K562 treated with DMSO at 1 percent for 24 hours (cell line): ENCODE results near the gene HCN3. TPM values are rescaled to one million over a fixed set of nuclear protein-coding genes. Genes with fewer than 3 reads are reported as not detected.

Experiments used
- total RNA-seq: library from RNA; unstranded; fragments of 300-600 nt; gene quantifications from 2 replicates; pipeline ENCODE4 v1.2.3, GENCODE V29; 2022; ENCODE audit warnings: low read depth; ENCODE audit not compliant: insufficient read depth

HCN3 gene
- 5.9 and 6.2 TPM in 2 replicates for total RNA-seq

DNA sequence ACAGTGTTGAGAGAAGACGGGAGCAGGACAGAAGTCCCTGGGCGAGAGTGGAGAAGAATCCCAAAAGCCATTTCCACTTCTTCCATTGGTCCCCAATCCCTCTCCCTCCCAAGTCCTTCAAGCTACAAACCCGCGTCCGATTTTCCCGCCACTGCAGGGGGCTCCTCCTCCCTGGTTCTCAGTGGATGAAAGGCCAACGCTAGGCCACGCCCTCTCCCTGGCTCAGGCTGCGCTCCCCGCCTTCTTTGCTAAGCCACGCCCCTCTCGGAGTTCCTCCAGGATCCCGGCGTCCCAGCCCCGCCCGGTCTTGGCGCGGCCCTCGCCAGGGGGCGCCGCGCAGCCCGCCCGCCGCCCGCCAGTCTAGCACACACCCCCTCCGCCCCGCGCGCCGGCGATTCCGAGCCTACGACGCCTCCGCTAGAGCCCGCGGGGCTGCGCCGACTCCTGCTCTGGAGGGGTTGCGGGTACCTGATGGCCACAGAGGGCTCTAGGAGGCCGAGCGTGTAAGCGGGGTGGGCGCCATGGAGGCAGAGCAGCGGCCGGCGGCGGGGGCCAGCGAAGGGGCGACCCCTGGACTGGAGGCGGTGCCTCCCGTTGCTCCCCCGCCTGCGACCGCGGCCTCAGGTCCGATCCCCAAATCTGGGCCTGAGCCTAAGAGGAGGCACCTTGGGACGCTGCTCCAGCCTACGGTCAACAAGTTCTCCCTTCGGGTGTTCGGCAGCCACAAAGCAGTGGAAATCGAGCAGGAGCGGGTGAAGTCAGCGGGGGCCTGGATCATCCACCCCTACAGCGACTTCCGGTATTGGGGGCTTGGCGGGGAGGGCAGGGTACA lies at the start of gene HCN3:
Gene HCN3, plus strand, starts transcription at position 394 of the 832 bp plus-strand sequence. Its CDS starts 128 bp downstream, at position 522.

DNA sequence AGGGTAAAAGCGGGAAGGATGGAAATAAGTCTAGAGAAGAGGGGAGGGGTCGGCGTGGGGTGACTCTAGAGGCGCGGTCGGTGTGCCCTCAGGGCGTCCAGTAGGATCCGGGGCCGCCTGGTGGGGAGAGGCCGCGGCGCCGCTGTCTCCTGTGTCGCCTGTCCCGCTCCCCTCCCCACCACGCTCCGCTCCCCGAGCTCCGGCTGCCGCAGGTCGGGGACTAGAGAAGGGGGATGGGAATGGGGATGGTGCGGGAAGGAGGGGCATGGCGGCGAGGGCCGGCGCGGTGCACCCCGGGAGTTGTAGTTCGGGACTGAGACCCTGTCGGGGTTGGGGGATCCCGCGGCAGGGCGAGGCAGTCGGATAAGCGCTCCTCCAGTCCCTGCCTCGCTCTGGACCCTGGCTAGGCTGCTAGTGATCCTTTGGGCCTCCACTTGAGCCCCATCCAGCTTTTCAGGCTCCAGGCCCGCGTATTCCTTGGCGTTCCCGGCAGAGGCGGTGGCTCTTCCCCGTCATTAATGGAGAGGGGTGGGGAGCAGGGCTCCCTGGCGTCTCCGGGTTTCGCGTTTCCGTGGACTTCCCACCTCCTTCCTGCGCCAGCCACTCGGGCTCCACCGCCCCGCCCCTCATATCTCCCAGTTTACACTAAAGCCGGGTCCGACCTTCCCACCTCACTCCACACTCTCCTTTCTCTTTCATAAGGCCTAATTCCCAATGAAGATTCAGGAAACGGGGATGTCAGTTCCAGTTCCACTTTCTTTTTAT lies 21.8 kb upstream of the HCN3 start, which contains the start of gene ENTREP3:
Gene ENTREP3, minus strand, starts transcription at position 241 of the 765 bp plus-strand sequence. CDS start 606 bp downstream, outside the sequence.

DNA sequence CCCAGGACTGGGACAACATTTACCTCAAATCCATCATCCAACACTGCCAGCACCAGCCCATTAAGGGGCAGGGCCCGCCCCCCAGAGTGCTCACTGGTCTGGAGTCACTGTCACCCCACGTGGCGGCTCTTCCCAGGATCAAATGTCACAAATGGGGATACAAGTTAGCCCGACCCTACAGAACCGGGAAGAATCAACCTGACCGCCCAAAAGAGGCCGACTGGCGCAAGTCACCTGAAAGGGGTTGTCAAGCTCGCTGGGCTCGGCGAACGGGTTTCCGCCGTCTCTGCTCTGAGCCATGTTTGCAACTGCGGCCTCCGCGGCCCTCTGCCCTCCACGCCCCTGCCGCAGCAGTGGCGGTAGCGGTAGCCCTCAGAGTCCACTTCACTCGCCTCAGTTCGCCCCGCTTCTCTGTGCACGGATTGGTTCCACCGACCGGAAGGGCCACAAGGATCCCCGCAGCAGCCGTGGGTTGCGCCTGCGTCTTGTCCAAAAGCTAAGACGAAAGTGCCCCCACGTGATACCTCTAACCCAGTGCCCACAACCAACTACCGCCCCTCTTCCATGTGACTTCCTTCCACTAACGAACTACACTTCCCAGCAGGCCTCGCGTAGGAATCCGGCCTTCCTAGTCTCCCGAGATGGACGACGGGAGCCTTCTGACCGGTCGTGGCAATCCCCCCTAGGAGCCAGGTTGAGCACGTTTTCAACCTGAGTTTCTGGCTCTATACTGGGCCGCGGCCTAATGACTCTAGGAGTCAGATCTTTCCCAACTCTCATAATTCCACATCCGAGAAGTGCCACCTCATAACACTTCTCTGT lies 15.2 kb upstream of the HCN3 start, which contains the start of gene SCAMP3:
Gene SCAMP3, minus strand, starts transcription at position 509 of the 822 bp plus-strand sequence. Its CDS starts 209 bp downstream, at position 300.

DNA sequence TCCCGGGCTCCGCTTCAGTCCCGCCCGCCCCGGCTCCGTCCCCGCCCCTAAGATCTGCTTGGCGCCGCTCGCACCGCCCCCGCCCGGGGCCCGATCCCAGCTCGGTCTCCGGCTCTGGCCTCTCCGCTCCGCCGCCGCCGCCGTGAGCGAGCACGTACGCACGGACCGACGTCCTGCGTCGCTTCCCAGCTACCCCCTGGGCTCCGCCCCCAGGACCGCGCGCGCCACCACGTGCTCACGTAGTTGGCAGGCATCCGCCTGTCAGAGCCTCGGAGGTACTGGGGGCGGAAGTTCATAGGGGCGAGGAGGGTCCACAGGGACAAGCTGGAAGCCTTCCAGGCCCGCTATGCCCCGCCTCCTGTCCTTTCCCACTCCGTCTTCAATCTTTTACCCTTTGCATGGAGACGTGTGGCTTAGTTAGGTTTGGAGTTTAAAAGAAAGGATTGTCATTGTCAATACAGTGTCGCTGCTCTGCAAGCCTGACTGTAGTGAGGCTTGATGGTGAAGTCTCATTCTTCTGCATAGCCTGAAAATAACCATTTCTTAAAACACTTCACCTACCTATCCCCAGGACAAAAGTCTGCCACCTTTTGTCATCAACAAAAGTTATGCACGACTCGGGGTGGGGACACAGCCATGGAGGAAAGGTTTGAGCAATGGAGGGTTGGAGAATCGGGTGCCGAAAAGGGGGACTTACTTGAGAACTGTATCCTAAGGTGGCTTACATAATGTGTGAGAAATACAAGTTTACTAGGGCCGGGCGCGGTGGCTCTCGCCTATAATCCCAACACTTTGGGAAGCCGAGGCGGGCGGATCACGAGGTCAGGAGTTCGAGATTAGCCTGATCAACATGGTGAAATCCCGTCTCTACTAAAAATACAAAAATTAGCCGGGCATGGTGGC lies 3.7 kb upstream of the HCN3 start, which contains the start of gene CLK2:
Gene CLK2, minus strand, starts transcription at position 162 of the 903 bp plus-strand sequence. CDS start 2,527 bp downstream, outside the sequence.

DNA sequence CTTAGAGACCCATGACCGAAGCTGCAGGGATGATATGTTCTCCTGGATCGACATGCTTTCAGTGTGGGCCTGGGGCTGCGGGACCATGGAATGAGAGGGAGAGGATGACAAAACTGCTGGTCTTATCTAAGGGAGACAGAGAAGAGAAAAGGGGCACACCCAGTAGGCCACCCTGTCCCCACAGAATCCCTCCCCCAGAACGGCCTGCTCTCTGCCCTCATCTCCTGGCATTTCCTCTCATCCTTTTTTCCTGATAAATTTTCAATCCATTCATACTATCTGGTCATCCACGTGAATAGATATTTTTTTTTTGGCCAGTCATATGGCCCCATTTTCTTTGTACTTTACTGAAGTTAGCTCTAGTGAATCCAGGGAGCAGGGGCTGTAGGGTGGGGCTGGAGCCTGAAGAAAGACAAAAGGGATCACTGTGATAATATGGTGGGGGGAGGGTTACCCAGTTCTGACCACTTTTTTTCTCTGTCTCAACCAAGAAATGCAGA lies 24.1 kb downstream of the HCN3 start, which contains the start of gene PKLR:
Gene PKLR, minus strand, starts transcription at position 97 of the 500 bp plus-strand sequence. Its CDS starts 43 bp downstream, at position 54.

DNA sequence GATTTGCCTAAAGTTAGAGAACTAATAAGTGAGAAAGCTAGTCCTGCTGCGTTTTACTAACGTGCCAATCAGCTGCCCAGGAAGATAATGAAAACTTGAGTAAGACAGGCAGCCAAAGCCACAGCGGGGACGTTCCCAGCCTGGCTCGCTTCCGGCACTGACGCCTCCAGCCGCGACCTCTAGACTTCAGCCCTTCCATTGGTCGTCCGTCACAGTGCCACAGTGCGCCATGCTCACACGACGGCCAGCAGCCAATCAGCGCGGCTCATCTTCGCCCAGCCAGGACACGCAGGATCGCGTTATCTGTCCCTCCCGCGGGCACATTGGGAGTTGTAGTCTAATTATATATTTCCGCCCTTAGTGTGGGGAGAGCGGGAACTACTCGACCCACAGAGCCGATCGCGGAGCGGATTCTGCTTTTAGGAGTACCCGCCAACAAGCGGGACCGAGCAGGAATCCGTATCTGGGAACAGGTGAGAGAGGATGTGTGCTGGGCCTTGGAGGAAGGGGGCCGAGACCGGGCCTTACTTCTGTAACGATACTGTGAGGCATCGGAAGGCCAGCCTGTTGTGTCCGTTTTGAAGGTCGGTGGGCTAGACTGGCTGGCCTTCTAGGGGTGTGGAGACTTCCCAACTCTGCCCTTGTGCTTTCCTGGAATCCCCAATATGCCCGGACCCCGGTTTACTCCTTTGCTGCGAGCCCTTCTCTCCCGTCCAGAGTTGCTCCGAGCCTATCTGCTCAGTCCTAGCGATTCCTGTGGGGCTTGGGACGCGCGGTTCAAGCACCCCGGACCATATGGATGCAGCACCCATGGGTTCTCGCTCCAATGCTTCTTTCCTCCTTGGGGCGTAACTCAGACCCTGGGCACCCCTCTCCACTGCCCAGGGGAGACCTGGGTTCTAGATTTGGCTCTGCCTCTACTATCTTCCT lies 31.5 kb downstream of the HCN3 start, which contains the start of gene FDPS:
Gene FDPS, plus strand, starts transcription at position 374 of the 930 bp plus-strand sequence. CDS start 924 bp downstream, outside the sequence.

DNA sequence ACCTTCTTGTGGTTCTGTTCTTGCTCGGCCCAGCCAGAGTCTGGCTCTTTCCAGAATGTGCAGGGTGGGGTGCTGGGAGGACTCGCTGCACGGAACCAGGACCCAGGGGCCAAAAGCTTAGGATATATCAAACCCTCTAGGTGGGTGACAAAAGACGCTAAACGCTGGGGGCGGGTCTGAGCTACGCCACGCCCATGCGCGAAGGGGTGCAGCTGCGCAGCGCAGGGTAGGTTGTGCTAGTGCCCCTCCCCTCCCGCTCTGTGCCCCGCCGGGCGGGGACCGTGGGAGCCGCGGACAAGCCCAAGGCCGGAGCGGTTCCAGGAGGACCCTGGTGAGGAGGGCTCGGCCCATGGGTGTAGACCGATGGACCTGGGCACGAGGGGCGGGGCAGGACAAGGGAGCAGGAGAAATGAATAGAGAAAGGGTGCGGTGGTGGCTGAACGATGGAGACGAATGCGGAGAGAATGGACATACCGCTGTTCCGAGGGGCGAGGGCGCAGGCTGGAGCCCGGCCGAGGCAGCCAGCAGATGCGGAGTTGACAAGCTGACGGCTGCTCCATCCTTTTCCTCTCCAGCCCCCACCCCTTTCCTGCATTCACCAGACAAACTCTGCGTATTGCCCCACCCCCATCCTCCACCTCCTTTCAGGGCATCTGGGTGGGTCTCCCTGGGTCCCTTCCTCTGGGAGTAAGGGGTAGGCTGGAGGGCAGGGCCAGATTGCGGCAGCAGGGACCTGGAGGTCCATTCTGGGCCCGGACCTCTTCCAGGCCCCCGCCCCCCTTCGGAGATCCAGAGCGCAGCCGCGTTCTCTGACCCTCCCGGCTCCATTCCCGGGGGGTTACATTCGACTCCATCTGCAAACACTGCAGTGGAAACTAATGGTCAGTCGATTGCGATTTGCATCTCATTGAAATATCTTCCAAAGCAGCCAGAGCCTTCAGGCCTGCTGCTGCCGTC lies 43.7 kb downstream of the HCN3 start, which contains the start of gene RUSC1:
Gene RUSC1, plus strand, starts transcription at position 234 of the 957 bp plus-strand sequence. CDS start 880 bp downstream, outside the sequence.

Other genes starting within 250 kb of the HCN3 start
- 0.68 and 2.1 TPM in 2 replicates for gene DCST2, start 243.7 kb upstream of the HCN3 start, total RNA-seq
- not detected in 2 replicates for gene DCST1, start 243.6 kb upstream of the HCN3 start, total RNA-seq
- 60.0 and 63.6 TPM in 2 replicates for gene ADAM15, start 226.1 kb upstream of the HCN3 start, total RNA-seq
- gene EFNA4, start 213.7 kb upstream of the HCN3 start, total RNA-seq, result 16.7 and 17.6 TPM in 2 replicates
- 5.8 and 5.9 TPM in 2 replicates for gene EFNA3, start 198.6 kb upstream of the HCN3 start, total RNA-seq
- gene EFNA1, start 149.6 kb upstream of the HCN3 start, total RNA-seq, result 4.9 and 5.8 TPM in 2 replicates
- gene SLC50A1, start 141.6 kb upstream of the HCN3 start, total RNA-seq, result 107 and 111 TPM in 2 replicates
- 97.5 and 132 TPM in 2 replicates for gene DPM3, start 136.9 kb upstream of the HCN3 start, total RNA-seq
- gene KRTCAP2, start 104.2 kb upstream of the HCN3 start, total RNA-seq, result 319 and 328 TPM in 2 replicates
- not detected in 2 replicates for gene TRIM46, start 103.6 kb upstream of the HCN3 start, total RNA-seq
- 4.2 and 4.4 TPM in 2 replicates for gene THBS3, start 69.6 kb upstream of the HCN3 start, total RNA-seq
- 72.4 and 82.0 TPM in 2 replicates for gene MTX1, start 68.8 kb upstream of the HCN3 start, total RNA-seq
- gene ENTREP3, start 22.0 kb upstream of the HCN3 start, total RNA-seq, result 38.1 and 40.6 TPM in 2 replicates
- 123 and 125 TPM in 2 replicates for gene SCAMP3, start 15.1 kb upstream of the HCN3 start, total RNA-seq
- 33.3 and 42.5 TPM in 2 replicates for gene CLK2, start 4.0 kb upstream of the HCN3 start, total RNA-seq
- 18.6 and 20.2 TPM in 2 replicates for gene PKLR, start 24.0 kb downstream of the HCN3 start, total RNA-seq
- gene FDPS, start 31.4 kb downstream of the HCN3 start, total RNA-seq, result 215 TPM in 2 replicates
- gene RUSC1, start 43.4 kb downstream of the HCN3 start, total RNA-seq, result 75.1 and 77.0 TPM in 2 replicates